ENCODE data around the gene MMP10.

DNA sequence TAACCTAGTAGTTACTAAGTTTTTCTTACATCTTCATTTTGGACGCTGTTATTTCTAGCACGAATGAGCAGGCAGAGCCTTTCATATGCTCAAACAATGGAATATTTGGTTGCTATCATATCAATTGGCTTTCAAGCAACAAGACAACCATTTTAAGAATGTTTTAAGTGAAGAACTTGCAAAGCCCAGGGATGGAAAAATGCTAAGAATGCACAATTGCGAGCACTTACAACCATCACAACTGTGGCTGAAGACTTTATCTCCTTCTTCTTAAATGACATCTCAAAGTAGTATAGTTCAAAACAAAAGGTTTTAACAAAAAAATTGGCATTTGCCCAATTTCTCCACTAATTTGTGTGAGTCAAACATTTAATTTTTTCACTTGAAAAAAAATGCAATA, 25.9 kb upstream of the MMP10 start:
- TF ChIP-seq CTCF (IDR thresholded peaks at IDR 0.05) (no peak), EP300 (IDR thresholded peaks at IDR 0.05) (no peak)
